Mucosa of descending colon (tissue), 3 donors: ENCODE results near the gene FAM234A. TPM values are rescaled to one million over a fixed set of nuclear protein-coding genes. Genes with fewer than 3 reads are reported as not detected.

ENCODE experiments used
- ATAC-seq: fragments of 200-7000 bp; cut with Tn5 transposase; one replicate; pipeline ENCODE4 v1.9.1; 2020; ENCODE audit warnings: mild to moderate bottlenecking, moderate library complexity
- DNase-seq, 3 donors: peaks; one replicate each; pipeline ENCODE4 v3.0.0-alpha.2; 2020
- H3K36me3 ChIP-seq: fragments of 200-600 bp; one replicate; pipeline ENCODE4 v1.8.0; 2021; ENCODE audit warnings: low read depth, mild to moderate bottlenecking
- H3K4me1 ChIP-seq: fragments of 200-600 bp; one replicate; pipeline ENCODE4 v1.8.0; 2021; ENCODE audit warnings: low read depth, mild to moderate bottlenecking
- H3K4me3 ChIP-seq: fragments of 200-600 bp; one replicate; pipeline ENCODE4 v1.8.0; 2021; ENCODE audit warnings: mild to moderate bottlenecking
- H3K9me3 ChIP-seq: fragments of 200-600 bp; one replicate; pipeline ENCODE4 v1.8.0; 2021; ENCODE audit warnings: mild to moderate bottlenecking
- CTCF ChIP-seq: fragments of 200-600 bp; IDR thresholded peaks from one replicate; pipeline ENCODE4 v1.8.0; 2022; ENCODE audit warnings: antibody characterized with exemption, mild to moderate bottlenecking
- intact Hi-C, 2 donors: fragments of 100-400 bp; cut with DNase I in 1 of 2; cut with micrococcal nuclease in 1 of 2; formaldehyde crosslinking; loops; one replicate each; pipeline versions ENCODE4 v1.11.0 to v1.11.1; 2022; cut with DNase I, micrococcal nuclease
- total RNA-seq, 3 donors: library from RNA; stranded (reverse); fragmentation: NEBNext Ultra II Directional in 2 of 3; extraction: Animal tissue kit (Norgen Biotek cat#: 25700) in 2 of 3; gene quantifications; one replicate each; pipeline versions ENCODE4 v1.2.1 to v1.2.4, GENCODE V29; 2021 to 2023
- donor health status: DM: no; HTN: no; CAD: no; lungs with moderate emphysema.
- donor health status: DM: no; HTN: no; CAD: no.
- donor health status: DM: no; HTN: yes; CAD: no.

The FAM234A gene
- total RNA-seq, 3 donors from 2014 or later = 87.1 to 129 (median 99.1) TPM

- no peak overlapping the region for H3K4me3 ChIP-seq
- no peaks in the 10 kb centered on the region for H3K4me1 ChIP-seq
- DNase-seq = no peak
- no peak for TF ChIP-seq CTCF
- no peak for ATAC-seq
- no peaks in the 10 kb centered on the region for H3K36me3 ChIP-seq
- H3K9me3 ChIP-seq = no peaks in the 10 kb centered on the region
- intact Hi-C loops = no loop called here
These were observed 72.3 kb downstream of the FAM234A start for GRCh38 chr16:306911-307370.

DNA sequence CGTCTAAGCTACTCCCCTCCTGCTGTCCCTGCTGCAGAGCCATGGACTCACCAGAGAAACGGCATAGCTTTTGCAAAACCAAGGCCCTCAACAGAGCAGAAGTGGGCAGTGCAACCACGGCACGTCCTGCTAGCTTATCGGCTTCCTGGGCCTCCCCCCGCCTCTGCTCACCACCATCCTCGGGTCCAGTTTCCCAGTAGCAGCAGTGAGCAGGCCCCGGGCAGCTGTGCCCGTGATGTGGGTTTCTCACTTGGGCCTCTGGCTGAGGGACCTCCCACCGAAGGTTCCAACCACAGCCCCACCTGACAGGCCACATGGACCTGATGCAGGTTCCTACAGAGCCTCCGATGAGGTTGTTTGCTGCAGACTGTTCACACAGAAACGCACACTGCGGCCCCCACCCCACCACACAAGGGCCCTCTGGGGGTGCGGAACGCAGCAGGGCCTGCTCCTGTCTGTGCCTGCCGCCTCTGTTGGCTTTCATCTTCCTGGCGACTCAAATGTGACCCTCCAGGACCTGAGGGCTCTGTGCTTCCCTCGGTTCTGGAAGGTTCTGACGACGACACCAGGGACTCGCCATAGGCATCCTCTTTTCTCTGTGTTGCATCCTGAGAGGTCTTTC, 73.2 kb downstream of the FAM234A start:
- Histone ChIP-seq H3K36me3 (no peaks in the 10 kb centered on the region), H3K4me1 (no peaks in the 10 kb centered on the region), H3K9me3 (no peaks in the 10 kb centered on the region), H3K4me3 (no peak overlapping the region)
- no peak for TF ChIP-seq CTCF
- no peak for ATAC-seq
- peak in 1 of 3 donors; percentile 22 for DNase-seq
- intact Hi-C loops = no loop called here

- Histone ChIP-seq H3K4me1 (no peaks in the 10 kb centered on the region), H3K36me3 (no peaks in the 10 kb centered on the region), H3K4me3 (no peak overlapping the region), H3K9me3 (no peaks in the 10 kb centered on the region)
- no peak for DNase-seq
- intact Hi-C loops = no loop called here
- no peak for TF ChIP-seq CTCF
- no peak for ATAC-seq
These were observed 74.9 kb downstream of the FAM234A start for GRCh38 chr16:309476-309875.

DNA sequence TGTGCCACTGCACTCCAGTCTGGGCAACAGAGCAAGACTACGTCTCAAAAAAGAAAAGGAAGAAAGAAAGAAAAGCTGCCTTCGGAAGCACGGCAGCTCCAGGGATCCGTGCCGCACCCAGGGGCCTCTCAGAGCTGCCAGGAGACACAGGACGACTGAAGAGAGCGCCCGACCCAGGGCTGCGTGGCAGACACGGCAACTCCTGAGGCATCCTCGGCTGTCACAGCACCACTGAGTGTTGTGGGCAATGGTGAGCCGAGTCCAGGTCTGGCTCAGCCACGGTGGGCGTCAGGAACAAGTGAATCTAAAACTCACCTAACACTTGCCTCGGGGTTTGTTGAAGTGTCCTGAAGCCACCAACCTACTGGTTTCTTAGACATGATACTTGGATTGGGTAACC, 77.1 kb downstream of the FAM234A start:
- ATAC-seq (no peak), DNase-seq (no peak)
- no peak for TF ChIP-seq CTCF
- no peaks in the 10 kb centered on the region for H3K4me1 ChIP-seq
- intact Hi-C loops = no loop called here
- H3K36me3 ChIP-seq = no peaks in the 10 kb centered on the region
- H3K4me3 ChIP-seq = no peak overlapping the region
- H3K9me3 ChIP-seq = no peaks in the 10 kb centered on the region

DNA sequence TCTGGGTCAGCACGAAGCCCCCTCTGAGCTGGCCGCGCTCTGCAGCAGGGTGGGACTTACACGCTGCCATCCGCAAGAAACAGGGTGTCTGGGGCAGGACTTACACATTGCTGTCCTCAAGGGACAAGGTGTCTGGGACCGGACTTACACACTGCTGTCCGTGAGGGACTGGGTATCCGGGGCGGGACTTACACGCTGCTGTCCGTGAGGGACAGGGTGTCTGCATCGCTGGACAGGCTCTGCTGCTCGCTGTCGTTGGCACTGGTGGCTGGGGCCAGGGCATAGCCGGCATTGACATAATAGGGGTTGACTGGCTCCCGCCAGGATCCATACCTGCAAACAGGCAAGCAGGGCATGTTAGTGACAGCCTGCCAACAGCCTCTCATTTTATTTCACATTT, 79.7 kb downstream of the FAM234A start:
- no peak overlapping the region for H3K4me3 ChIP-seq
- no peak for DNase-seq
- no peak for TF ChIP-seq CTCF
- no peaks in the 10 kb centered on the region for H3K9me3 ChIP-seq
- ATAC-seq = no peak
- intact Hi-C loops = no loop called here
- H3K36me3 ChIP-seq = no peaks in the 10 kb centered on the region
- no peaks in the 10 kb centered on the region for H3K4me1 ChIP-seq

DNA sequence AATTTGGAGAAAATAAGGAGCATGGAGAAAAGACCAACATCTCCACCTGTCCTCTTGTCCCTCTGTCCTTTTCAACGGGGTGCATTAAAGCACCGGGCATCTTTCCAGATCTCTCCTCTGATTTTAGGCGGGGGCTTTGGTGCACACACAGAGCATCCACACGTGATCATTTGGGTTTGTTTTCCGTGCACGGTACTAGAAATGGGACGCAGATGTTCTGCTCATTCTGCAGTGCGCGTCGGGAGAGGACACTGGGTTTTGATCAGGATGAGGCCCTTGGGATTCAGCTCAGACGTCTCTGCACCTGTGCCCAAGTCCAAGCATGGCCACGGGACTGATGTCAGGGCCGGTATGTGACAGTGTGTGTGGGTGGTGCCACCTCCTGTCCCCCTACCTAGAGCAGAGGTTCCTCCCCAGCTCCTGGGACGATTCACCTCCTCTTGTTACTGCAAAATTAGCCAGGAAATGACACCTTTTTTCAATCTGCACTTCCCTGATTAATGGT, 80.2 kb downstream of the FAM234A start:
- Histone ChIP-seq H3K4me3 (no peak overlapping the region), H3K36me3 (no peaks in the 10 kb centered on the region), H3K4me1 (no peaks in the 10 kb centered on the region), H3K9me3 (no peaks in the 10 kb centered on the region)
- no peak for ATAC-seq
- no peak for TF ChIP-seq CTCF
- intact Hi-C loops = no loop called here
- no peak for DNase-seq
